Measurements from ENCODE around the gene FAM168A. TPM values are rescaled to one million over a fixed set of nuclear protein-coding genes. Genes with fewer than 3 reads are reported as not detected.

FAM168A gene
- polyA plus RNA-seq, 10 donors, result 23.6 to 30.4 (median 27.0) TPM

- DNase-seq, result no peak
These were observed 73.1 kb downstream of the FAM168A start for GRCh38 chr11:73524774-73525173.

GRCh38 chr11:73521621-73522020, 76.3 kb downstream of the FAM168A start:
- DNase-seq, result peak in 1 of 3 donors; percentile 17

- DNase-seq, result peak in 2 of 3 donors; percentile 21 to 49
These were observed 77.4 kb downstream of the FAM168A start for GRCh38 chr11:73520353-73521061.

GRCh38 chr11:73519266-73519665, 78.6 kb downstream of the FAM168A start:
- DNase-seq, result no peak

GRCh38 chr11:73518195-73518594, 79.7 kb downstream of the FAM168A start:
- DNase-seq, result no peak

GRCh38 chr11:73516080-73516479, 81.8 kb downstream of the FAM168A start:
- DNase-seq, result no peak

- no peak for DNase-seq
These were observed 84.2 kb downstream of the FAM168A start for GRCh38 chr11:73513707-73514106.

GRCh38 chr11:73510877-73511276, 87.0 kb downstream of the FAM168A start:
- DNase-seq, result no peak

- no peak for DNase-seq
These were observed 87.8 kb downstream of the FAM168A start for GRCh38 chr11:73510106-73510505.

- no peak for DNase-seq
These were observed 88.7 kb downstream of the FAM168A start for GRCh38 chr11:73509188-73509587.

GRCh38 chr11:73508243-73509176, 89.4 kb downstream of the FAM168A start:
- DNase-seq, result no peak

- DNase-seq, result no peak
These were observed 90.8 kb downstream of the FAM168A start for GRCh38 chr11:73507086-73507485.

GRCh38 chr11:73506038-73506437, 91.9 kb downstream of the FAM168A start:
- DNase-seq, result no peak

- no peak for DNase-seq
These were observed 99.6 kb downstream of the FAM168A start for GRCh38 chr11:73498343-73498742.

- DNase-seq, result no peak
These were observed 101.8 kb downstream of the FAM168A start for GRCh38 chr11:73496134-73496533.

- DNase-seq, result no peak
These were observed 102.2 kb downstream of the FAM168A start for GRCh38 chr11:73495731-73496130.

- peak in 2 of 3 donors; percentile 2 to 69 for DNase-seq
These were observed 103.8 kb downstream of the FAM168A start for GRCh38 chr11:73493956-73494598.

GRCh38 chr11:73481626-73482025, 116.3 kb downstream of the FAM168A start:
- DNase-seq, result no peak

- no peak for DNase-seq
These were observed 117.2 kb downstream of the FAM168A start for GRCh38 chr11:73480677-73481076.

GRCh38 chr11:73478737-73479347, 119.1 kb downstream of the FAM168A start:
- no peak for DNase-seq

GRCh38 chr11:73477518-73477917, 120.4 kb downstream of the FAM168A start:
- no peak for DNase-seq

- DNase-seq, result no peak
These were observed 122.3 kb downstream of the FAM168A start for GRCh38 chr11:73475549-73476095.

Data from muscle of back (tissue), 11 donors.